Adrenal gland (tissue), 5 donors: Measurements from ENCODE around the gene CNTNAP1.

Experiments
- CTCF ChIP-seq, 6 experiments: fragments of 450-650 bp in 4 of 6; fragments of 200-600 bp in 2 of 6; sonication (generic) in 1 of 6; IDR thresholded peaks; 1 replicate in 5 of 6; 2 replicates in 1 of 6; pipeline versions ENCODE4 v1.5.1 to v1.8.0; 2016 to 2021; ENCODE audit warnings: antibody characterized with exemption in 6 of 6, mild to moderate bottlenecking in 2 of 6, moderate library complexity in 1 of 6
- POLR2A ChIP-seq, 2 donors: fragments of 450-650 bp; IDR thresholded peaks; one replicate each; pipeline ENCODE4 v1.6.1; 2017; ENCODE audit warnings: antibody characterized with exemption in 2 of 2, mild to moderate bottlenecking in 2 of 2, moderate library complexity in 1 of 2
- donor health status: DM: no; HTN: no; CAD: no.

- TF ChIP-seq CTCF (IDR thresholded peaks at IDR 0.05) (no peak), POLR2A (IDR thresholded peaks at IDR 0.05) (no peak)
These were observed 49.3 kb upstream of the CNTNAP1 start for GRCh38 chr17:42632949-42633444.
